NCI-H2196 (cell line): ENCODE measurements around the gene BYSL.
A peak's percentile ranks its signal among the peaks of the same experiment; 100 is the strongest.

Source experiments
- DNase-seq: peaks from one replicate; lab custom pipeline; 2025; ENCODE audit not compliant: unreplicated experiment; lab: John Stamatoyannopoulos, UW

BYSL gene

GRCh38 chr6:41914869-41915530 lies 6.3 kb upstream of the BYSL start:
- no peak for DNase-seq

DNA sequence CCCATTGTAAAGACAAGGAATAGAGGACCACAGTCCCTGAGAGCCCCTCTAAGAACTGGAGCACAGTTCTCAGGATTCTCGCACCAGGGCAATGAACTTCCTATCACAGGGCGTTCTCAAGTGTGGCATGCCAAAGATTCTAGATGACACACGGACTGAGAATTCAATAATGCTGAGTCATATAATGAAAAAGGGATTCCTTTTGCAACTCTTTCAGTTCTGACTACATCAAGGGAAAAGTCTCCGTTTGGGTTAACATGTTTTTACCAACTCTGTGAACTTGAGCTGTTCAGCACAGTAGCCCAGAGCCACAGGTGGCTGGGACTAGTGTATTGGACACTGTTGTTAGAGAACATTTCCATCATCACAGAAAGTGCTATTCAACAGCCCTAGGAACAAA lies 3.8 kb upstream of the BYSL start:
- DNase-seq: no peak

- no peak for DNase-seq
Observed at GRCh38 chr6:41921712-41921998, 356 bp downstream of the BYSL start.

DNA sequence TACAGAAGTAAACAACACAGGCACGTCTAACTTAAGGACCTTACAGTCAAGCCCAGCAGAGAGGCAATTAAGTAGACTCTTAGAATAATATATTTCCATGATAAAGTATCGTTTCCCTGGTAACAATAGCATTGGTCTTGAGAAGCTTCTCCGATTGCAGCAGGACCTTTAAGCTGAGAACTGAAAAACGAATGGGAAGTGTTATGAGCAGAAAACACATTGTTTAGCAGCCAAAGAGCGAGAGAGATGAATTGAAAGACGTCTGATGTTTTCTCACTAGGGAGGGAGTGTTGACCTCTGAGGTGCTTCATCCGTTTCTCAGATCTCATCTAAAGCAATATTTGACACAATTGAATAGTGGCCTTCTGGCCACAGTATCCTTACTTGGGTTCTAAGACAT lies 855 bp downstream of the BYSL start:
- DNase-seq: no peak

- DNase-seq: no peak
Observed at GRCh38 chr6:41927253-41927652, 6.0 kb downstream of the BYSL start.

DNA sequence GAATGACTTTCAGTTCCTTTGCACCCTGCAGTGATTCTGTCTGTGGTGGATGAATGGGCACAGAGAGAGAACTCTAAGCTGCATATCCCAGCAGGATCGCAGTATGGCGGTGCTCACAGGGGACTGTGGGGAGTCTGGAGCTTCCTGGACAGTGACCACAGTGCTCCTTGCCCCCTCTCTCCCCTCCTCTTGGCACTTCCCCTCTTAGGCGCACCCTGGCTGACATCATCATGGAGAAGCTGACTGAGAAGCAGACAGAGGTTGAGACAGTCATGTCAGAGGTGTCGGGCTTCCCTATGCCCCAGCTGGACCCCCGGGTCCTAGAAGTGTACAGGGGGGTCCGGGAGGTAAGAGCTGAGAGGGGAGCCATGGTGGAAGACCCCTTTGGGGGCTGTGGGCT lies 8.6 kb downstream of the BYSL start:
- no peak for DNase-seq

DNA sequence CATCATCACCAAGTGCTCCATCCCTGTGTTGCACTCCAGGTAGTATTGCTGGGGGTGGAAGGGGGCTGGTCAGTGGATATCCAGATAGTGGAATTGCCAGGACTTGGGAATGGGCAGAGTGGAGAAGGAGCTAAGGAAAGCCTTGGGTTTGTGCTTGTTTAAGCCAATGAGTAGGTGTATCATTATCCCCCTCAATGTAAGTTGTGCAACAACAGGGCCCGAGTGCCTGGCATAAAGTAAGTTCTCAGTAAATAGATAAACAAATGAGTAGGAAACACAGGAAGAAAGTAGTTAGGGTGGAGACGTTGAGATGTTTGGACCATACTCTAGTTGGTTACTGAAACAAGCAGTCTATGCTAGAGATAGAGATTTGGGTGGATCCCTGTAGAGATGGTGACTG lies 10.5 kb downstream of the BYSL start:
- DNase-seq: no peak

- no peak for DNase-seq
Observed at GRCh38 chr6:41932378-41932777, 11.1 kb downstream of the BYSL start.

- DNase-seq: no peak
Observed at GRCh38 chr6:41934278-41935192, 13.2 kb downstream of the BYSL start.

GRCh38 chr6:41935193-41935574 lies 13.9 kb downstream of the BYSL start:
- DNase-seq: no peak

- DNase-seq: no peak
Observed at GRCh38 chr6:41935685-41936072, 14.4 kb downstream of the BYSL start.

DNA sequence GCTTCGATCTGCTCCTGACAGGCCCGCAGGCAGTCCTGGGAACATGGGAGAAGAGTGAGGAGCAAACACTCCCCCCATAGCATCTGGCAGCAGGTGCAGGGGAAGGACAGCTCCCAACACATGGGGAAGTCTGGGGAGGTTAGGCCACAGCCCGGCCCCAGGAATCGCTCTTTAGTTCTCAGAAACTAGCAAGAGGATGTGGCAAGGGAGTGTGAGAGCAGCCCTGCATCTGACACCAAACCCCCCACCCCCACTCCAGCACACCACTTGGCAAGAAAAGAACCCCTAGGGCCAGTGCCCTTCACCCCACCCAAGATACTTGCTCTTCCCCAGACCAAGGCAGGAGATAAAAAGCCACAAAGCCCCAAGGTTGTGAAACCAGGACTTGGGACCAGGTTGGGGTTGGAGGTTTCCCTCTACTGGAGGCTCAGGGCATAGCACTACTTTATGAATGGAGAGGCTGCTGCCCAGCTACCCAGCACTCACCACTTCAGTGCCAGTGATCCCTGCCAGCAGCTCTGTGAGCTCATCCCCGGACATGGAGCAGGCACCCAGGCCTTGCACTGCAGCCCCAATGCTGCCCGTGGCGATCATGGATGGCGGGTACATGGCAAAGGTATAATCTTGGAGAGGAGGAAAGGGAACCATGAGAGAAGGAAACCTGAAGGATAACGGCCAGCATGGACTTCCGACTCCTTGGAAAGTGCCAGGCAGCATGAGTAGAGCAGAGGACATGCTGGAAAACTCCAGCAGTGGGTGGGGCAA lies 15.0 kb downstream of the BYSL start:
- peak; percentile 87 for DNase-seq

DNA sequence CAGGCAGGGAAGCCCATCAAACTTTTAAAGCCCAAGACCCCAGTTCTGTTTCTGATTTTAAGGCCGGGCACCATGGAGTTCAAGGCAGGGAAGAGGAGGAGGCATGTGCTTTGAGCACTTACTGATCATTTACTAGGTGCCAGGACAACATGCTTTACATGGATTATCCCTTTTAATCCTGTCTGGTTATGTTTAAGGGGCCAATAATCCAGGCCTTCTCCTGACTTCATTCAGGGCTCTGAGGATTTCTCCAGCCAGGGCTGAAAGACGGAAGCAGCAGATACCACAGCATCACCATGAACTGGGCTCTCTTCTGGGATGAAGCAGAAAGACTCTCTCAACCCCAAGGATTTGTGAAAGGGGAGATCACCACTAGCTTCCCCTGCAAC lies 16.2 kb downstream of the BYSL start:
- no peak for DNase-seq

DNA sequence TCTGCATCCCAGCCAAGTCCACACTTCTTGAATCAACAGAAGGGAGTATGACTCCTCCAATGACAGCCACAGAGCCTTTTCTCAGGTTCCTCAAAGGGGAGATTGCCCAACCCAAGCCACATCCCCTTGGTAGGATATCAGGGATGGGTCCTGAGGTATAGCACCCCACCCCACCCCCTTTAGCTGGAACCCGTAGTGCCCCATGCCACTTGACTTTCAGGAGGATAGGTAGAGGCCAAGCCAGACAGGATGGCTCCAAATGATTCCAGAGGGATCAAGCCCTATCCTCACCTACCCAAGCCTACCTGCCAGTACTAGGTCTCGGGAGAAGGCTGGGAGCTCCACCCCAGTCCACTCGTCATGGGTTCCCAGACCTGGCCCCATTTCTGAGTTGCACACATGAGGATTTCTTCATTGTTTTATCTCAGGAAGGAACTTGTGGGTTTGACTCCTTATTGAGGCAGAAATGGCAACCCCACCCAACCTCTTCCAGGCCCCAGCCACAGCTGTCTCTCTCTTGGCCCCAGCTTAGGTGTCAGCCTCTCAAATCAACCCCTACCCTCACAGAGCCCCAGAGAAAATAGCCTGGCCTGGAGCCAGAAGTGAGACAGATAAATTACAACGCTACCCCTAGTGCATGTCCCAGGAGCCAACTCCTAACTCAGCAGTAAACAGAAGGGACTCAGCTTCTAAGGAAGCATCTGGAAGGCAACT lies 16.7 kb downstream of the BYSL start:
- no peak for DNase-seq

DNA sequence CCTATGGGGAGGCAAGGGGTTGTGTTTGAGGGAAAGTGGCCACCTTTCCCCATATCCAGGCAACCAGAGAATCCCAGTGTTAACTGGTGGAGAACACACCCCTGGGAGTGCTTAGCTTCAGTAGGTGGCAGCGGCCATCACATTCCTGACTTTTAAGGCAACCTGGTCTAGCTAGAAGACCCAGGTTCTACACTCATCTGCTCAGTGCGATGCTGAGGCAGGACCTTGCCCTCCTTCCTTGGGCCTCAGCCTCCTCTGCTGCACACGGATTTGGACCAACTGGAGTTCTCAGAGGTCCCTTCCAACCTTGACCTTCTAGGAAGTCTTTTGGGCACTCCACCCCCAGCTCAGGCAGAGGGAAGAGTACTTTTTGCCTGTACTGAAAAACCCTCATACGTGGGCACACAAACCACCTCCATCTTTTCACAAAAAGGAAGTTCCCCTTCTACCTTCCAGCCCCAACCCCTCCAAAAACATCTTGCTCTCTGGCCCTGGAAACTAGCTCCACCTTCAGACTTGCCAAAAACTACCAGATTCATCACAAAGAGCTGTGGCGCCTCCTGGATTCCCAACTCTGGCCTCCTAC lies 17.4 kb downstream of the BYSL start:
- no peak for DNase-seq

GRCh38 chr6:41939176-41939847 lies 18.0 kb downstream of the BYSL start:
- DNase-seq: no peak

- DNase-seq: no peak
Observed at GRCh38 chr6:41939848-41940758, 18.8 kb downstream of the BYSL start.

DNA sequence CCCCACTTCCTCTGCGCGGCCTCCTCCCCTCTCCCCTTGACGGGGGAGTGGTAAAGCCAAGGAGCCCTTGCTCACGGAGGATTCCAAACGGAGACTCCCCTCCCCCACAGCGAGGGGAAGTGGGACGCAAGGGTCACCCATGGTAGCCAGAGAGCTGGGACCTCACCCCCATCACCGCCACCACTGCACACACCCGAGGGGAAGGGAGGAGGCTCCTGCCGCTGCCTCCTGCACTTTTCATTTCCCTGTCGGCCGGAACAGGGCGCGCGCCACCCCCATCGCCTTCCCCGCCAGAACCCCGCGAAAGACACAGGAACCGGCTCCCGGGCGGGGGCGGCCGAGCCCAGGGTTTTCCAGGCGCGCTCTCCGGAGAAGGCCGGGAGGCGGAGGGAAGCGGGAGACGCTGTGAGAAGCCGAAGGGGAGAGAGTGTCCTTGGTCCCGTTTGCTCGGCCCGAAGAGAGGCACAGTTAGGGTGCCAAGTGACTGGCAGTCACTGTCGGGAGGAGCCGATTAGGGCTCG lies 19.5 kb downstream of the BYSL start:
- DNase-seq: peak; percentile 8
